Measurements from ENCODE around the gene CD226.

DNA sequence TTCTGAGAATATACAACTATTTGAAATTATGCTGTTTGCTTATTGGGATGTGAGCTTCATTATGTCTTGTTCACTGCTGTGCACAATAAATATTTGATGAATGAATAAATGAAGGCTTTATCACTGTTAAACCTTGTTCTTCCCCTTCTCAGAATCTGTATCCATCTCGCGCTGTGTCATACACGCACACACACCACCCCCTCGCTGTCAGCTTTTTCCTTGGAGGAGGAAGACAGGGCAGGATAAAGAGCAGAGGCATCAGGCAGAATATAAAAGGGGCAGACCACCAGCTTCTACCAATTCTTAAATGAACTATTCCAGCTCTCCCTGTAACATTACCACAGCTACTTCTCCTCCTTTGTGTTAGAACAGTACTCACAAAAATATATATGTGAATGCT, 75.0 kb downstream of the CD226 start:
- TF ChIP-seq ZNF132 (tag by site-specific recombination; IDR thresholded peaks at IDR 0.05; ENCODE audit: borderline replicate concordance) (no peak), ZNF629 (tag by site-specific recombination; IDR thresholded peaks at IDR 0.05) (no peak), REPIN1 (tag by site-specific recombination; IDR thresholded peaks at IDR 0.05; ENCODE audit: low read depth) (no peak), ZNF121 (tag by site-specific recombination; IDR thresholded peaks at IDR 0.05) (no peak), TCF7L2 (IDR thresholded peaks at IDR 0.05; ENCODE audit: borderline replicate concordance, low read depth, low read length) (no peak), SALL2 (tag by site-specific recombination; IDR thresholded peaks at IDR 0.05; ENCODE audit: borderline replicate concordance) (no peak), ZNF274 (IDR thresholded peaks at IDR 0.05; ENCODE audit: low read length) (no peak), ZNF274 (tag by site-specific recombination; IDR thresholded peaks at IDR 0.05; ENCODE audit: borderline replicate concordance) (no peak), SP2 (tag by site-specific recombination; IDR thresholded peaks at IDR 0.05) (no peak), ZNF843 (tag by site-specific recombination; IDR thresholded peaks at IDR 0.05) (no peak), ZBTB21 (tag by site-specific recombination; IDR thresholded peaks at IDR 0.05) (no peak)
- TF ChIP-seq, protein P1, sequence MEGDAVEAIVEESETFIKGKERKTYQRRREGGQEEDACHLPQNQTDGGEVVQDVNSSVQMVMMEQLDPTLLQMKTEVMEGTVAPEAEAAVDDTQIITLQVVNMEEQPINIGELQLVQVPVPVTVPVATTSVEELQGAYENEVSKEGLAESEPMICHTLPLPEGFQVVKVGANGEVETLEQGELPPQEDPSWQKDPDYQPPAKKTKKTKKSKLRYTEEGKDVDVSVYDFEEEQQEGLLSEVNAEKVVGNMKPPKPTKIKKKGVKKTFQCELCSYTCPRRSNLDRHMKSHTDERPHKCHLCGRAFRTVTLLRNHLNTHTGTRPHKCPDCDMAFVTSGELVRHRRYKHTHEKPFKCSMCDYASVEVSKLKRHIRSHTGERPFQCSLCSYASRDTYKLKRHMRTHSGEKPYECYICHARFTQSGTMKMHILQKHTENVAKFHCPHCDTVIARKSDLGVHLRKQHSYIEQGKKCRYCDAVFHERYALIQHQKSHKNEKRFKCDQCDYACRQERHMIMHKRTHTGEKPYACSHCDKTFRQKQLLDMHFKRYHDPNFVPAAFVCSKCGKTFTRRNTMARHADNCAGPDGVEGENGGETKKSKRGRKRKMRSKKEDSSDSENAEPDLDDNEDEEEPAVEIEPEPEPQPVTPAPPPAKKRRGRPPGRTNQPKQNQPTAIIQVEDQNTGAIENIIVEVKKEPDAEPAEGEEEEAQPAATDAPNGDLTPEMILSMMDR (tag by site-specific recombination; IDR thresholded peaks at IDR 0.05) = no peak

Data from HEK293 (cell line).